ENCODE data around the gene MAPK10. TPM values are rescaled to one million over a fixed set of nuclear protein-coding genes. Genes with fewer than 3 reads are reported as not detected.

MAPK10 gene
- total and polyA plus RNA-seq, 2 donors (not counting 3 experiments of a cell fraction or from before 2014, with no cell fraction given), result 0.17 TPM; not detected in 1

- BruUV-seq (replicated peaks), result no TSS peak
- Histone ChIP-seq H3K4me1 (ENCODE audit: control insufficient read depth, extremely low read depth, insufficient read depth, low read length) (peaks cover 9% of the 10 kb centered on the region), H3K4me3 (replicated peaks in 1 of 3; ENCODE audit: insufficient read depth in 1 of 3, low read depth in 1 of 3, low read length in 3 of 3) (no peak overlapping the region), H3K27me3 (ENCODE audit: control insufficient read depth in 2 of 2, insufficient read depth in 2 of 2, low read length in 2 of 2) (no peaks in the 10 kb centered on the region), H3K9me1 (replicated peaks; ENCODE audit: control insufficient read depth, extremely low read depth, insufficient read depth, low read length) (no peaks in the 10 kb centered on the region), H3K27ac (ENCODE audit: insufficient read depth, low read depth, low read length) (no peak overlapping the region), H2AFZ (ENCODE audit: low read depth, low read length) (no peak overlapping the region), H3K4me2 (ENCODE audit: insufficient read depth, low read length) (peak overlapping the region; percentile 24), H3K9ac (replicated peaks; ENCODE audit: extremely low read depth, insufficient read depth, low read length) (no peak overlapping the region), H3K36me3 (ENCODE audit: control insufficient read depth in 2 of 2, extremely low read depth in 1 of 2, insufficient read depth in 2 of 2, low read length in 2 of 2) (no peaks in the 10 kb centered on the region), H4K20me1 (replicated peaks; ENCODE audit: control insufficient read depth, extremely low read depth, insufficient read depth, low read length) (no peaks in the 10 kb centered on the region), H3K9me3 (replicated peaks; ENCODE audit: control insufficient read depth, insufficient read depth, low read length) (no peaks in the 10 kb centered on the region), H3K79me2 (ENCODE audit: control insufficient read depth, insufficient read depth, low read length) (no peaks in the 10 kb centered on the region)
- dilution Hi-C loops (cut with MboI; ENCODE audit: extremely low pct_ligation_motif_present, low sequenced_read_pairs), result no loop called here
- peak; percentile 46 for FAIRE-seq
- DNase-seq (ENCODE audit: low read depth, low spot score), result peak; percentile 39
- ChIA-PET CTCF (interaction anchor here (1.0 kb wide), 1 partner anchor 24 kb away, joined by 3 read pairs; no protein-coding TSS in a partner anchor), POLR2A (no interaction called here)
- intact Hi-C loops (cut with micrococcal nuclease), result no loop called here
- TF ChIP-seq MYC (IDR thresholded peaks at IDR 0.05; ENCODE audit: low read depth, low read length) (no peak), JUN (IDR thresholded peaks at IDR 0.05; ENCODE audit: borderline replicate concordance, insufficient read depth, insufficient read length, low read depth) (peak; percentile 15)
Observed at GRCh38 chr4:86307432-86307831, 52.4 kb downstream of the MAPK10 start.

GRCh38 chr4:86306816-86307215, 53.0 kb downstream of the MAPK10 start:
- H3K4me1 ChIP-seq (ENCODE audit: control insufficient read depth, extremely low read depth, insufficient read depth, low read length), result peaks cover 9% of the 10 kb centered on the region
- H3K36me3 ChIP-seq (ENCODE audit: control insufficient read depth in 2 of 2, extremely low read depth in 1 of 2, insufficient read depth in 2 of 2, low read length in 2 of 2), result no peaks in the 10 kb centered on the region
- FAIRE-seq (no peak), DNase-seq (ENCODE audit: low read depth, low spot score) (no peak)
- no peak overlapping the region for H2AFZ ChIP-seq (ENCODE audit: low read depth, low read length)
- dilution Hi-C loops (cut with MboI; ENCODE audit: extremely low pct_ligation_motif_present, low sequenced_read_pairs) (no loop called here), intact Hi-C loops (cut with micrococcal nuclease) (no loop called here)
- ChIA-PET POLR2A (no interaction called here), CTCF (interaction anchor here (1.0 kb wide), 1 partner anchor 25 kb away, joined by 3 read pairs; no protein-coding TSS in a partner anchor)
- no peak overlapping the region for H3K4me2 ChIP-seq (ENCODE audit: insufficient read depth, low read length)
- TF ChIP-seq GATA2 (IDR thresholded peaks at IDR 0.05; ENCODE audit: insufficient read depth, insufficient read length, low read depth, low read length) (no peak), POLR2AphosphoS5 (IDR thresholded peaks at IDR 0.05; ENCODE audit: insufficient read depth, low read depth, low read length) (no peak), CTCF (IDR thresholded peaks at IDR 0.05; ENCODE audit: extremely low read depth in 1 of 2, insufficient read depth in 1 of 2, low read depth in 1 of 2, low read length in 2 of 2) (no peak), EZH2 (IDR thresholded peaks at IDR 0.05; ENCODE audit: borderline replicate concordance, low read depth, low read length, severe bottlenecking) (no peak), JUN (IDR thresholded peaks at IDR 0.05; ENCODE audit: borderline replicate concordance, insufficient read depth, insufficient read length, low read depth) (no peak), POLR2A (IDR thresholded peaks at IDR 0.05; ENCODE audit: low read depth, low read length) (no peak), MYC (IDR thresholded peaks at IDR 0.05; ENCODE audit: low read depth, low read length) (no peak), MAX (IDR thresholded peaks at IDR 0.05; ENCODE audit: insufficient read depth, insufficient read length) (no peak), FOS (IDR thresholded peaks at IDR 0.05; ENCODE audit: borderline replicate concordance, insufficient read depth, low read length) (no peak)
- no peaks in the 10 kb centered on the region for H4K20me1 ChIP-seq (replicated peaks; ENCODE audit: control insufficient read depth, extremely low read depth, insufficient read depth, low read length)
- H3K27me3 ChIP-seq (ENCODE audit: control insufficient read depth in 2 of 2, insufficient read depth in 2 of 2, low read length in 2 of 2), result no peaks in the 10 kb centered on the region
- BruUV-seq (replicated peaks), result no TSS peak
- H3K27ac ChIP-seq (ENCODE audit: insufficient read depth, low read depth, low read length), result no peak overlapping the region
- H3K79me2 ChIP-seq (ENCODE audit: control insufficient read depth, insufficient read depth, low read length), result no peaks in the 10 kb centered on the region
- H3K9me1 ChIP-seq (replicated peaks; ENCODE audit: control insufficient read depth, extremely low read depth, insufficient read depth, low read length), result no peaks in the 10 kb centered on the region
- H3K4me3 ChIP-seq (replicated peaks in 1 of 3; ENCODE audit: insufficient read depth in 1 of 3, low read depth in 1 of 3, low read length in 3 of 3), result no peak overlapping the region
- no peak overlapping the region for H3K9ac ChIP-seq (replicated peaks; ENCODE audit: extremely low read depth, insufficient read depth, low read length)
- no peaks in the 10 kb centered on the region for H3K9me3 ChIP-seq (replicated peaks; ENCODE audit: control insufficient read depth, insufficient read depth, low read length)

Data from endothelial cell of umbilical vein (primary cell).